A204.1 (cell line): ENCODE data around the gene IL16.

Experiments used
- FAIRE-seq: peaks from 2 replicates; lab custom pipeline; 2012; peaks lifted over from hg19 to GRCh38; lab: Jason Lieb, UNC

The IL16 gene

GRCh38 chr15:81296186-81296585 lies 99.5 kb downstream of the IL16 start:
- FAIRE-seq, result no peak

- no peak for FAIRE-seq
Measured at GRCh38 chr15:81296673-81297072, 100.0 kb downstream of the IL16 start.

- no peak for FAIRE-seq
Measured at GRCh38 chr15:81297147-81297572, 100.5 kb downstream of the IL16 start.

- FAIRE-seq, result no peak
Measured at GRCh38 chr15:81297603-81298575, 101.2 kb downstream of the IL16 start.

GRCh38 chr15:81298611-81299010 lies 101.9 kb downstream of the IL16 start:
- no peak for FAIRE-seq

- no peak for FAIRE-seq
Measured at GRCh38 chr15:81299156-81299555, 102.5 kb downstream of the IL16 start.

GRCh38 chr15:81299630-81300273 lies 103.1 kb downstream of the IL16 start:
- no peak for FAIRE-seq

GRCh38 chr15:81301385-81301784 lies 104.7 kb downstream of the IL16 start:
- no peak for FAIRE-seq

GRCh38 chr15:81301815-81302399 lies 105.2 kb downstream of the IL16 start:
- FAIRE-seq, result no peak

GRCh38 chr15:81302701-81303109 lies 106.0 kb downstream of the IL16 start:
- no peak for FAIRE-seq

- FAIRE-seq, result no peak
Measured at GRCh38 chr15:81303244-81304225, 106.9 kb downstream of the IL16 start.

- FAIRE-seq, result no peak
Measured at GRCh38 chr15:81304226-81304625, 107.5 kb downstream of the IL16 start.

- no peak for FAIRE-seq
Measured at GRCh38 chr15:81308260-81308659, 111.6 kb downstream of the IL16 start.

- no peak for FAIRE-seq
Measured at GRCh38 chr15:81309647-81310450, 113.2 kb downstream of the IL16 start.

- FAIRE-seq, result no peak
Measured at GRCh38 chr15:81310480-81310879, 113.8 kb downstream of the IL16 start.

- FAIRE-seq, result no peak
Measured at GRCh38 chr15:81311752-81312464, 115.2 kb downstream of the IL16 start.

GRCh38 chr15:81312790-81313543 lies 116.3 kb downstream of the IL16 start:
- FAIRE-seq, result no peak

- FAIRE-seq, result no peak
Measured at GRCh38 chr15:81313686-81314085, 117.0 kb downstream of the IL16 start.

- no peak for FAIRE-seq
Measured at GRCh38 chr15:81314378-81314777, 117.7 kb downstream of the IL16 start.
